Progenitor cell of endocrine pancreas (in vitro differentiated cells): Measurements from ENCODE around the gene NAV2. TPM values are rescaled to one million over a fixed set of nuclear protein-coding genes. Genes with fewer than 3 reads are reported as not detected.

Experiments used
- DNase-seq: peaks from one replicate; pipeline ENCODE4 v3.0.0; 2021; ENCODE audit warnings: low spot score; ENCODE audit not compliant: unreplicated experiment
- H3K27ac Mint-ChIP-seq: 2 replicates; pipeline ENCODE4 v1.8.0; 2021; ENCODE audit warnings: mild to moderate bottlenecking, moderate library complexity, mixed read lengths
- H3K27me3 Mint-ChIP-seq: 2 replicates; pipeline ENCODE4 v1.8.0; 2021; ENCODE audit warnings: mixed read lengths
- H3K36me3 Mint-ChIP-seq: 2 replicates; pipeline ENCODE4 v1.8.0; 2022; ENCODE audit warnings: mixed read lengths; ENCODE audit not compliant: insufficient read depth
- H3K4me1 Mint-ChIP-seq: 2 replicates; pipeline ENCODE4 v1.8.0; 2021; ENCODE audit warnings: low read depth, mixed read lengths
- H3K4me3 Mint-ChIP-seq: 2 replicates; pipeline ENCODE4 v1.8.0; 2021; ENCODE audit warnings: low read depth, mild to moderate bottlenecking, moderate library complexity, mixed read lengths
- H3K9me3 Mint-ChIP-seq: 2 replicates; pipeline ENCODE4 v1.8.0; 2021; ENCODE audit warnings: low read depth, mixed read lengths
- CTCF ChIP-seq: fragments of 200-600 bp; sonication (generic); IDR thresholded peaks from one replicate; pipeline ENCODE4 v1.5.0; 2021; ENCODE audit warnings: antibody characterized with exemption, mild to moderate bottlenecking; ENCODE audit not compliant: unreplicated experiment
- total RNA-seq: library from RNA; stranded (reverse); gene quantifications from 2 replicates; pipeline ENCODE4 v1.2.1, GENCODE V29; 2021

NAV2 gene
- total RNA-seq, 1 donor from 2014 or later = 88.3 TPM

- Mint-ChIP-seq H3K27me3 (no peaks in the 10 kb centered on the region), H3K27ac (no peak overlapping the region)
Observed at GRCh38 chr11:19970944-19971343, 258.3 kb downstream of the NAV2 start.

DNA sequence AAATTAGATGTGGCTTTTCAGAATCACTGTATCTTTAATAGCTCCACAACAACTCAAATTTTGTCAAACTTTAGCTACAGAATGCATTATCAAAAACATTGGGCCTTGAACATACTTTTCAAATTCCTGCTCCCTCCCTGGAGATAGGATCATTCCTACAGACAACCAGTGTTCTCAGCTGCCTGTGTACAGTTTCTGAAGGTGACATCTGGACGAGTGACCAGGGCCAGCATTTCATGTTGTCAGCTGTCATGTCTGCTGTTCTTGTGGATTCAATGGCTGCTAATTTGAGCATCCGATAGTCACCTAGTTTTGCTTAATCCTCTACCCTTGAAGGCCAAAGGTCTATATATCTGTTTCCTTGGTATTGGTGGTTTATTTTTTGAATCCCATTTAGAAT is 259.5 kb downstream of the NAV2 start:
- TF ChIP-seq CTCF = no peak
- DNase-seq = no peak
- Mint-ChIP-seq H3K4me3 (no peak overlapping the region), H3K27me3 (no peaks in the 10 kb centered on the region), H3K9me3 (no peaks in the 10 kb centered on the region), H3K27ac (no peak overlapping the region), H3K4me1 (peaks cover 21% of the 10 kb centered on the region), H3K36me3 (no peaks in the 10 kb centered on the region)

More at GRCh38 chr11:19970944-19971343, 258.3 kb downstream of the NAV2 start:
- H3K4me1 Mint-ChIP-seq = peaks cover 13% of the 10 kb centered on the region
- H3K36me3 Mint-ChIP-seq = peaks cover 2% of the 10 kb centered on the region
- no peak for TF ChIP-seq CTCF
- no peak for DNase-seq
- no peaks in the 10 kb centered on the region for H3K9me3 Mint-ChIP-seq
- H3K4me3 Mint-ChIP-seq = no peak overlapping the region

- H3K36me3 Mint-ChIP-seq = no peaks in the 10 kb centered on the region
- H3K27ac Mint-ChIP-seq = peak overlapping the region; percentile 67
- DNase-seq = no peak
- H3K4me1 Mint-ChIP-seq = peaks cover 22% of the 10 kb centered on the region
- no peaks in the 10 kb centered on the region for H3K27me3 Mint-ChIP-seq
- H3K4me3 Mint-ChIP-seq = no peak overlapping the region
- no peaks in the 10 kb centered on the region for H3K9me3 Mint-ChIP-seq
- no peak for TF ChIP-seq CTCF
Observed at GRCh38 chr11:19972651-19973050, 260.0 kb downstream of the NAV2 start.

DNA sequence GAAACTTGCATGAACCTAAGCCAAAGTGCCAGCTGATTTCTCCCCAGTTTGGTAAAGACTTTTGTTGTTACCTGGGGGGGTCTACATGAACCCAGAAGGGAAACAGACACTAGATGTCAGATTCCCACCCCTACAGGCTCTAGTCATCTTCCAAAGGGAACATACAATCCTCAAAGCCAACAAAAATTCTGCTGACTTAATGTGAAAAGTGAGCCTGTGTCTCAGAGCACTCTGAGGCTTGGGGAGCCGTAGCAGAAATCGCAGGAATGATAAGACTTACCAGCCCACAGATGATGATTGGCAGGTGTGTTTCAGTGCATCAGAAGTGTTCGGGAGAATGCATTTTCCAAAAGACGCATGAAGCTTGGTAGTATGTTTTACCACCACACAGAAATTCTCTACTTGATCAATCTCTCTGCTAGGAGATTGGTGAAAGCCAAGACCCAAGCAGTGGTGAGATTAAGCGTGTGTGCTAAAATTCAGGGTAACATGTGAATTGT is 260.5 kb downstream of the NAV2 start:
- TF ChIP-seq CTCF = no peak
- no peaks in the 10 kb centered on the region for H3K36me3 Mint-ChIP-seq
- peaks cover 20% of the 10 kb centered on the region for H3K4me1 Mint-ChIP-seq
- no peak for DNase-seq
- no peak overlapping the region for H3K4me3 Mint-ChIP-seq
- no peaks in the 10 kb centered on the region for H3K27me3 Mint-ChIP-seq
- H3K27ac Mint-ChIP-seq = peak overlapping the region; percentile 35
- no peaks in the 10 kb centered on the region for H3K9me3 Mint-ChIP-seq

- Mint-ChIP-seq H3K9me3 (no peaks in the 10 kb centered on the region), H3K4me3 (no peak overlapping the region)
- no peak for TF ChIP-seq CTCF
Observed at GRCh38 chr11:19974886-19975285, 262.2 kb downstream of the NAV2 start.

More at GRCh38 chr11:19974886-19975285, 262.2 kb downstream of the NAV2 start:
- no peak for DNase-seq
- Mint-ChIP-seq H3K36me3 (no peaks in the 10 kb centered on the region), H3K27ac (no peak overlapping the region), H3K27me3 (no peaks in the 10 kb centered on the region), H3K4me1 (peaks cover 33% of the 10 kb centered on the region)
